Melanocyte of skin (primary cell): ENCODE results near the gene TEX13D. TPM values are rescaled to one million over a fixed set of nuclear protein-coding genes. Genes with fewer than 3 reads are reported as not detected.

Experiments
- small RNA-seq, 2 donors: library from RNA; depleted of rRNA; stranded (forward); fragments of <200 nt; gene quantifications; one replicate each; pipeline ENCODE3, GENCODE V24; 2012
- total RNA-seq, 2 donors: library from RNA; depleted of rRNA; stranded (reverse); fragments of >200 nt; gene quantifications; 2 replicates each; pipeline ENCODE4 v1.2.3, GENCODE V29; 2012

TEX13D gene
- total RNA-seq = not detected

GRCh38 chrX:124332481-124333424, at the start of gene TEX13D:
Gene TEX13D, plus strand, starts transcription at chrX:124332660. Its CDS starts 258 bp downstream, at chrX:124332918.

DNA sequence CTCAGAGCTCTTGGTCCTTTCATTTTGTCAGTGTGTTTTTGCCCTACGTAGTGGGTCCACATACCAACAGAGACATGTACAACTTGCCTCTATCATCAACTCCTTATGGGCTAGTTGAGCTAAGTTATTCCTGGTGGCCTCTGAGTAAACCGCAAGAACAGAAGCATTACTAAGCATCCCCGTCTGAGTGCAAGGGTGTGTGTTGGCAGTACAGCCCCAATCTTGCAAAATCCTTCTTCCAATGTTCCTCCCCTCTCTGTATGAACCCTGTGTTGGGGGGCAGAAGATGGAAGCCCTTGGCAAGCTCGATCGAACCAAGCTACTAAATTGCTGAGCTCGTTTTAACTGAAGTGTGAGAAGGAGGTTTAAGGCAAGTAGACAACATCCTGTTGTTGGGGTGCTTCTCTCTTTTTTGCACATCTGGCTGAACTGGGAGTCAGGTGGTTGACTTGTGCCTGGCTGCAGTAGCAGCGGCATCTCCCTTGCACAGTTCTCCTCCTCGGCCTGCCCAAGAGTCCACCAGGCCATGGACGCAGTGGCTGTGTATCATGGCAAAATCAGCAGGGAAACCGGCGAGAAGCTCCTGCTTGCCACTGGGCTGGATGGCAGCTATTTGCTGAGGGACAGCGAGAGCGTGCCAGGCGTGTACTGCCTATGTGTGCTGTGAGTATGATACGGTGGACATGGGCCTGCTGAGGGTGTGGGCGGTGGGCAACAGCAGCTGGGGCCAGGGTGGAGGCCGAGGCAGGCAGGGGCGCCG, 13.8 kb downstream of the TEX13D start, which contains the start of gene SH2D1A:
Gene SH2D1A (plus strand): TSS at position 447 of the 760 bp plus-strand sequence. CDS start 80 bp downstream, at position 527.

Small RNAs within 50 kb of the gene (small RNA-seq; reads per million reads assigned to genes)
- 0 to 0.13 reads per million in 2 donors for gene AL022718.1

Other genes with a start within 250 kb of the TEX13D start
- not detected for gene SH2D1A, start 13.9 kb downstream of the TEX13D start, total RNA-seq